B cell (primary cell): Measurements from ENCODE around the gene CREB5. TPM values are rescaled to one million over a fixed set of nuclear protein-coding genes. Genes with fewer than 3 reads are reported as not detected.

Experiments used
- ATAC-seq: fragments of 200-7000 bp; cut with Tn5 transposase; one replicate; pipeline ENCODE4 v1.10.0; 2021; ENCODE audit warnings: low read depth, mild to moderate bottlenecking, moderate number of reproducible peaks, moderate library complexity
- CTCF ChIA-PET: fragments of 350-600 bp; sonication (Branson Sonifier 250); formaldehyde crosslinking; loops from one replicate; lab custom pipeline; 2021; ENCODE audit warnings: antibody characterized with exemption, inconsistent platforms; lab: Charles Lee
- POLR2A ChIA-PET: fragments of 350-600 bp; sonication (Branson Sonifier 250); formaldehyde crosslinking; loops from one replicate; lab custom pipeline; 2021; ENCODE audit warnings: antibody characterized with exemption; lab: Charles Lee
- DNase-seq: peaks from one replicate; pipeline ENCODE4 v3.0.0; 2013
- H2AFZ ChIP-seq: 2 replicates; pipeline ENCODE4 v1.6.1; 2012; ENCODE audit warnings: mild to moderate bottlenecking, low read depth, low read length; ENCODE audit not compliant: insufficient read depth, poor library complexity, severe bottlenecking
- H3K27ac ChIP-seq, 2 donors: 1 replicate in 1 of 2; 2 replicates in 1 of 2; pipeline ENCODE4 v1.5.1; 2012 to 2013; ENCODE audit warnings: low read length in 2 of 2, mild to moderate bottlenecking in 2 of 2, moderate library complexity in 1 of 2
- H3K27me3 ChIP-seq, 4 experiments: fragments of 200-600 bp in 1 of 4; sonication (generic) in 1 of 4; replicated peaks in 1 of 4; 1 replicate in 2 of 4; 2 replicates in 2 of 4; pipeline versions ENCODE4 v1.6.1 to v1.7.0; 2013 to 2016; ENCODE audit warnings: low read length in 3 of 4, mild to moderate bottlenecking in 2 of 4, mixed read lengths in 1 of 4, moderate library complexity in 1 of 4; ENCODE audit not compliant: insufficient read depth in 4 of 4, control insufficient read depth in 3 of 4; ENCODE audit errors: control extremely low read depth in 1 of 4
- H3K36me3 ChIP-seq, 2 experiments: replicated peaks in 1 of 2; 1 replicate in 1 of 2; 2 replicates in 1 of 2; pipeline versions ENCODE4 v1.6.1 to v1.7.1; 2013; ENCODE audit warnings: low read length in 1 of 2; ENCODE audit not compliant: insufficient read depth in 2 of 2, control insufficient read depth in 1 of 2; ENCODE audit errors: control extremely low read depth in 1 of 2, extremely low read depth in 1 of 2
- H3K4me1 ChIP-seq, 2 donors: fragments of 200-600 bp in 1 of 2; sonication (generic) in 1 of 2; 1 replicate in 1 of 2; 2 replicates in 1 of 2; pipeline versions ENCODE4 v1.5.1 to v1.6.1; 2013 to 2017; ENCODE audit warnings: low read length in 2 of 2; ENCODE audit not compliant: control insufficient read depth in 2 of 2, insufficient read depth in 2 of 2
- H3K4me2 ChIP-seq: replicated peaks from 2 replicates; pipeline ENCODE3; 2012; ENCODE audit warnings: mild to moderate bottlenecking, low read depth, low read length; ENCODE audit not compliant: poor library complexity, severe bottlenecking
- H3K4me3 ChIP-seq, 5 experiments: fragments of 200-600 bp in 1 of 5; sonication (generic) in 1 of 5; 1 replicate in 3 of 5; 2 replicates in 2 of 5; pipeline versions ENCODE4 v1.5.1 to v1.7.0; 2011 to 2016; ENCODE audit warnings: low read length in 4 of 5, mild to moderate bottlenecking in 4 of 5, low read depth in 2 of 5, control low read depth in 1 of 5, moderate library complexity in 1 of 5; ENCODE audit not compliant: insufficient read depth in 1 of 5; ENCODE audit errors: control extremely low read depth in 1 of 5, extremely low read depth in 1 of 5
- H3K79me2 ChIP-seq: fragments of 200-600 bp; sonication (generic); one replicate; pipeline ENCODE4 v1.6.0; 2016; ENCODE audit warnings: low read length; ENCODE audit not compliant: control insufficient read depth, insufficient read depth
- H3K9ac ChIP-seq: fragments of 200-600 bp; sonication (generic); 2 replicates; pipeline ENCODE4 v1.6.1; 2017; ENCODE audit warnings: mild to moderate bottlenecking, low read length, moderate library complexity
- H3K9me3 ChIP-seq, 3 donors: one replicate each; pipeline versions ENCODE4 v1.6.1 to v1.7.1; 2013; ENCODE audit warnings: low read length in 2 of 3; ENCODE audit not compliant: control insufficient read depth in 2 of 3, insufficient read depth in 1 of 3; ENCODE audit errors: control extremely low read depth in 1 of 3
- H4K20me1 ChIP-seq: 2 replicates; pipeline ENCODE4 v1.6.0; 2012; ENCODE audit warnings: mild to moderate bottlenecking, low read length; ENCODE audit not compliant: insufficient read depth, control insufficient read depth, poor library complexity, severe bottlenecking
- H3K27ac Mint-ChIP-seq: one replicate; pipeline ENCODE4 v1.8.0; 2021; ENCODE audit warnings: mixed read lengths
- H3K27me3 Mint-ChIP-seq: one replicate; pipeline ENCODE4 v1.8.0; 2021; ENCODE audit warnings: mixed read lengths
- H3K4me1 Mint-ChIP-seq: one replicate; pipeline ENCODE4 v1.8.0; 2021; ENCODE audit warnings: mixed read lengths
- H3K4me3 Mint-ChIP-seq: one replicate; pipeline ENCODE4 v1.8.0; 2021; ENCODE audit warnings: mixed read lengths
- H3K9me3 Mint-ChIP-seq: one replicate; pipeline ENCODE4 v1.8.0; 2022; ENCODE audit warnings: mixed read lengths; ENCODE audit not compliant: insufficient read depth
- EZH2 ChIP-seq: IDR thresholded peaks from 2 replicates; pipeline ENCODE4 v1.6.1; 2012; ENCODE audit warnings: borderline replicate concordance, low read depth, mild to moderate bottlenecking, moderate library complexity, low read length; ENCODE audit not compliant: insufficient read depth, poor library complexity, severe bottlenecking
- WGBS: methylation state at CpG from one replicate; pipeline ENCODE4 v1.1.5; 2013; ENCODE audit warnings: missing lambda C conversion rate; ENCODE audit not compliant: insufficient coverage; 5-methylcytosine and 5-hydroxymethylcytosine counted together
- intact Hi-C: fragments of 100-400 bp; cut with micrococcal nuclease; formaldehyde crosslinking; loops from one replicate; pipeline ENCODE4 v1.10.0; 2022
- polyA plus RNA-seq: library from polyadenylated mRNA; depleted of rRNA; stranded (reverse); fragments of >200 nt; gene quantifications from 2 replicates; pipeline ENCODE4 v1.2.3, GENCODE V29; 2012
- total RNA-seq, 2 donors: library from RNA; stranded (reverse); fragments of 120-200 nt in 1 of 2; gene quantifications; 1 replicate in 1 of 2; 2 replicates in 1 of 2; pipeline versions ENCODE4 v1.2.3 to v1.2.4, GENCODE V29; 2013 to 2022
- TF ChIP-seq, protein P1 (sequence below): fragments of 200-600 bp; IDR thresholded peaks from one replicate; pipeline ENCODE4 v1.8.0; 2022; ENCODE audit warnings: antibody characterized with exemption, mild to moderate bottlenecking

Gene CREB5
- total and polyA plus RNA-seq, 2 donors (not counting 1 experiment from before 2014, with no cell fraction given) = 0.05 to 0.95 TPM

DNA sequence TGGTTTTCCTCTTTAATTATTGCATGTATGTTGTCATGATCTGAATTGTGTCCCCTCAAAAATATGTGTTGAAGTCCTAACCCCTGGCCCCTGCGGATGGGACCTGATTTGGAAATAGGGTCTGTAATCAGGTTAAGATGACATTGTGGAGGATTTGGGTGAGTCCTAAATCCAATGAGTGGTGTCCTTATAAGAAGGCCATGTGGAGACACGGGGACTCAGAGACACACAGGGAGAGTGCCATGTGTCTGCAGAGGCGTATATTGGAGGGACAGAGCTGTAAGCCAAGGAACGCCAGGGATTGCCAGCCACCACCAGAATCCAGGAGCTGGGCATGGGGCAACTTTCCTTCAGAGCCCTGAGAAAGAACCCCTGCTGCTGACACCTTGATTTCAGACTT, 171.9 kb downstream of the CREB5 start:
- Mint-ChIP-seq H3K9me3 (no peaks in the 10 kb centered on the region), H3K27me3 (peaks cover 14% of the 10 kb centered on the region), H3K4me1 (no peaks in the 10 kb centered on the region), H3K4me3 (no peak overlapping the region), H3K27ac (no peak overlapping the region)
- Histone ChIP-seq H4K20me1 (no peaks in the 10 kb centered on the region), H3K4me3 (no peak overlapping the region), H3K79me2 (no peaks in the 10 kb centered on the region), H3K9ac (no peak overlapping the region), H2AFZ (no peak overlapping the region), H3K27me3 (no peaks in the 10 kb centered on the region), H3K4me2 (no peak overlapping the region), H3K9me3 (no peaks in the 10 kb centered on the region), H3K4me1 (no peaks in the 10 kb centered on the region), H3K36me3 (no peaks in the 10 kb centered on the region), H3K27ac (no peak overlapping the region)
- POLR2A ChIA-PET = no interaction called here
- intact Hi-C loops = no loop called here
- no peak for DNase-seq
- 98% methylated on average over 4 of the region's 4 CpGs for WGBS
- CTCF ChIA-PET = no interaction called here
- no peak for TF ChIP-seq EZH2
- TF ChIP-seq, protein P1, sequence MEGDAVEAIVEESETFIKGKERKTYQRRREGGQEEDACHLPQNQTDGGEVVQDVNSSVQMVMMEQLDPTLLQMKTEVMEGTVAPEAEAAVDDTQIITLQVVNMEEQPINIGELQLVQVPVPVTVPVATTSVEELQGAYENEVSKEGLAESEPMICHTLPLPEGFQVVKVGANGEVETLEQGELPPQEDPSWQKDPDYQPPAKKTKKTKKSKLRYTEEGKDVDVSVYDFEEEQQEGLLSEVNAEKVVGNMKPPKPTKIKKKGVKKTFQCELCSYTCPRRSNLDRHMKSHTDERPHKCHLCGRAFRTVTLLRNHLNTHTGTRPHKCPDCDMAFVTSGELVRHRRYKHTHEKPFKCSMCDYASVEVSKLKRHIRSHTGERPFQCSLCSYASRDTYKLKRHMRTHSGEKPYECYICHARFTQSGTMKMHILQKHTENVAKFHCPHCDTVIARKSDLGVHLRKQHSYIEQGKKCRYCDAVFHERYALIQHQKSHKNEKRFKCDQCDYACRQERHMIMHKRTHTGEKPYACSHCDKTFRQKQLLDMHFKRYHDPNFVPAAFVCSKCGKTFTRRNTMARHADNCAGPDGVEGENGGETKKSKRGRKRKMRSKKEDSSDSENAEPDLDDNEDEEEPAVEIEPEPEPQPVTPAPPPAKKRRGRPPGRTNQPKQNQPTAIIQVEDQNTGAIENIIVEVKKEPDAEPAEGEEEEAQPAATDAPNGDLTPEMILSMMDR = no peak
- no peak for ATAC-seq

DNA sequence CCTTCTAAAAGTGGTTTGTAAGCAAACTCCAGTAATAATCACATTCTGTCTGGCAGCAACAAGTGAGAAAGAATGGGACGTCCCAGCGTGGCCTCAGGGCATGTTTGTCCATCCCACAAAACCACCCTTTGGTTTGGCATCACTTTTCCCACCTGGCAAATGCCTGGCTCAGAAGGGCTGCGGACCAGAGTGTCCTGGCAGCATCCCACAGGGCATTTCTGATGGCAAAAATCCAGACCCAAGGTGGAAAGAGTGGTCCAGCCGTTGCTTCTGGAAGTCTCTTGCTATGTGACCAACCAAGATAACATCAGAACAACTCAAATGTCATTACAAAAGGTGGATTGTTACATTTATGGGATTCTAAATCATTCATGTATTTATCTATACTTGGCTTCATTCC, 174.4 kb downstream of the CREB5 start:
- no peaks in the 10 kb centered on the region for H4K20me1 ChIP-seq
- Mint-ChIP-seq H3K4me1 (peaks cover 2% of the 10 kb centered on the region), H3K27ac (no peak overlapping the region), H3K4me3 (no peak overlapping the region), H3K27me3 (peaks cover 14% of the 10 kb centered on the region), H3K9me3 (no peaks in the 10 kb centered on the region)
- no peaks in the 10 kb centered on the region for H3K36me3 ChIP-seq
- CTCF ChIA-PET = no interaction called here
- no peaks in the 10 kb centered on the region for H3K27me3 ChIP-seq
- H3K4me1 ChIP-seq = no peaks in the 10 kb centered on the region
- no peaks in the 10 kb centered on the region for H3K9me3 ChIP-seq
- POLR2A ChIA-PET = no interaction called here
- H3K79me2 ChIP-seq = no peaks in the 10 kb centered on the region
- no peak for ATAC-seq
- no peak overlapping the region for H3K4me3 ChIP-seq
- WGBS = 89% methylated on average over 3 of the region's 4 CpGs
- DNase-seq = no peak
- H2AFZ ChIP-seq = no peak overlapping the region
- H3K4me2 ChIP-seq = no peak overlapping the region
- H3K9ac ChIP-seq = no peak overlapping the region
- no peak overlapping the region for H3K27ac ChIP-seq
- intact Hi-C loops = no loop called here
- TF ChIP-seq, protein P1 = no peak
- TF ChIP-seq EZH2 = no peak
